ENCODE measurements around the gene IL1RAPL1.

DNA sequence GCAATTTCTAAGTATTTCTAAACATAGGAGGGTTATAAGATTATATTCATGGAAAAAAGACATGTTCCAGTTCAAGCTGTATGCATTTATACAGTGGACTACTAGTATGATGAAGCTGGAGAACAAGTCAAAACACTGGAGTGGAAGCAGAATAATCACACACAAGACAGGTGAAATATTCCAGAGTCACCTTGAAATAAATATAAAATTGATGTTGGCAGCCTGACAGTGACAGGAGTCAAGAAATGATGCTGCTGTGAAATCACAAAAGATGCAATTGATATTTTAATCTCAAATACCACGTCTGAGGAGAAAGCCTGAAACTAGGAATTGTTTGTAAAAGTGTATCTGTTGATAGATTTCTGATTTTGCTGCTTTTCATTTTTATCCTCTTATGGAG is 667.3 kb downstream of the IL1RAPL1 start:
- TF ChIP-seq SMC3 (IDR thresholded peaks at IDR 0.05) (no peak), E2F6 (IDR thresholded peaks at IDR 0.05; ENCODE audit: borderline replicate concordance, low read depth) (no peak), CTCF (IDR thresholded peaks at IDR 0.05) (no peak), POLR2A (IDR thresholded peaks at IDR 0.05; ENCODE audit: low read length) (no peak), BHLHE40 (IDR thresholded peaks at IDR 0.05; ENCODE audit: low read depth, low read length) (no peak), EP300 (IDR thresholded peaks at IDR 0.05) (no peak), RARB (CRISPR knock-in tag; IDR thresholded peaks at IDR 0.05) (no peak), ESRRA (IDR thresholded peaks at IDR 0.05; ENCODE audit: borderline replicate concordance, low read length) (no peak), MAX (IDR thresholded peaks at IDR 0.05) (no peak), CHD2 (IDR thresholded peaks at IDR 0.05; ENCODE audit: low read length, partially characterized antibody) (no peak), FOXS1 (CRISPR knock-in tag; IDR thresholded peaks at IDR 0.05) (no peak), ZFP36 (IDR thresholded peaks at IDR 0.05; ENCODE audit: borderline replicate concordance, partially characterized antibody) (no peak), HES2 (IDR thresholded peaks at IDR 0.05) (no peak)
